Ovary (tissue), 9 donors: ENCODE data around the gene CEP170. TPM values are rescaled to one million over a fixed set of nuclear protein-coding genes. Genes with fewer than 3 reads are reported as not detected.

Experiments used
- DNase-seq, 5 donors: peaks; one replicate each; pipeline ENCODE4 v3.0.0-alpha.2; 2019 to 2020
- H3K27ac ChIP-seq, 2 donors: fragments of 200-600 bp; one replicate each; pipeline versions ENCODE4 v1.5.1 to v1.8.0; 2019 to 2022
- H3K27me3 ChIP-seq: fragments of 200-600 bp; one replicate; pipeline ENCODE4 v1.8.0; 2022
- H3K36me3 ChIP-seq: fragments of 200-600 bp; sonication (generic); one replicate; pipeline ENCODE4 v1.5.1; 2019
- H3K4me1 ChIP-seq: one replicate; pipeline ENCODE4 v1.8.1; 2013; ENCODE audit warnings: mild to moderate bottlenecking, moderate library complexity; ENCODE audit not compliant: insufficient read depth
- H3K4me3 ChIP-seq: fragments of 200-600 bp; sonication (generic); one replicate; pipeline ENCODE4 v1.5.1; 2017
- H3K9me3 ChIP-seq, 2 donors: fragments of 200-600 bp in 1 of 2; sonication (generic) in 1 of 2; one replicate each; pipeline versions ENCODE4 v1.5.1 to v1.8.1; 2013 to 2019; ENCODE audit warnings: mild to moderate bottlenecking in 1 of 2, moderate library complexity in 1 of 2
- EP300 ChIP-seq: sonication (generic); formaldehyde crosslinking; IDR thresholded peaks from one replicate; pipeline ENCODE4 v1.6.1; 2017; ENCODE audit warnings: antibody characterized with exemption
- POLR2A ChIP-seq: fragments of 450-650 bp; IDR thresholded peaks from one replicate; pipeline ENCODE4 v1.6.1; 2017; ENCODE audit warnings: antibody characterized with exemption, mild to moderate bottlenecking, moderate library complexity
- WGBS, 3 donors: extraction: QIAGEN DNeasy Blood & Tissue Kit in 1 of 3; methylation state at CpG; one replicate each; pipeline versions ENCODE4 v1.1.5 to v1.1.7; 2013 to 2017; 5-methylcytosine and 5-hydroxymethylcytosine counted together
- intact Hi-C, 4 donors: fragments of 100-400 bp; cut with DNase I; formaldehyde crosslinking; loops; one replicate each; pipeline versions ENCODE4 v1.11.0 to v1.15.1; 2022 to 2023
- polyA plus RNA-seq, 2 donors: library from polyadenylated mRNA; stranded (reverse); fragments of 200-250 nt in 1 of 2; fragments of 350-450 nt in 1 of 2; fragmentation: Illumina TruSeq in 1 of 2; extraction: RNeasy Lipid Tissue Mini Kit (QIAGEN cat#74804) in 1 of 2; gene quantifications; one replicate each; pipeline ENCODE4 v1.2.3, GENCODE V29; 2013 to 2014
- total RNA-seq, 7 donors: library from RNA; depleted of rRNA in 2 of 7; stranded (reverse); fragments of >200 nt in 2 of 7; fragmentation: NEBNext Ultra II Directional in 3 of 7; extraction: Animal tissue kit (Norgen Biotek cat#: 25700) in 3 of 7; gene quantifications; one replicate each; pipeline versions ENCODE4 v1.1.0 to v1.2.4, GENCODE V29; 2016 to 2023
- TF ChIP-seq, protein P1 (sequence below), 3 donors: fragments of 450-650 bp in 2 of 3; fragments of 200-600 bp in 1 of 3; IDR thresholded peaks; one replicate each; pipeline versions ENCODE4 v1.5.1 to v1.8.0; 2016 to 2022; ENCODE audit warnings: antibody characterized with exemption in 3 of 3, mild to moderate bottlenecking in 1 of 3
- donor health status: DM: no; HTN: no; CAD: no; lungs with moderate emphysema.
- donor health status: DM: no; HTN: no; CAD: no.
- donor health status: Bipolar disorder and iron deficiency.
- donor health status: DM: yes; HTN: yes; CAD: no.
- donor health status: DM: no; HTN: no; CAD: no.
- donor health status: DM: yes; HTN: yes; CAD: no.

The CEP170 gene
- total and polyA plus RNA-seq, 9 donors = 16.4 to 66.4 (median 42.6) TPM

DNA sequence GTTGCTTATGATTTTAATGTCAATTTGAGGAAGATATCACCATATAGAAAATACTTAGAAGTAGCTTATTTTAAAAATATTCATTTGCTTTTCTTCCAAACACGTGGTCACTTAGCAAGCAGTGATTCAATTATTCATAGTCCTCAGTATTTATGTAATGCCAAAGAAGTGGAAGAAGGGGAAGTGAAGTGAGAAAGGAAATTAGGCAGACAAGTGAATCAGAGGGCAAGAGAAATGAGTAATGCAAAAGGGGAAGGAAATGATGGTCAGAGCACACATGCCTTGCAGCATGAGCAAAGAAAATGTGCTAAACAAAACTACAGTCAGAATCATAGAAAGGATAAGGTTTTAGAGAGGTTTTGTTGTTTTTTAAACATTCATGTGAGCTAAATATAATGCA lies 32.6 kb upstream of the CEP170 start:
- 53 to 57% (median 53%) methylated on average over 1 of the region's 1 CpG for WGBS, 3 donors
- no peaks in the 10 kb centered on the region for H3K27me3 ChIP-seq
- no peak for DNase-seq
- no peak overlapping the region for H3K27ac ChIP-seq
- no peak overlapping the region for H3K4me3 ChIP-seq
- intact Hi-C loops = no loop called here
- no peaks in the 10 kb centered on the region for H3K36me3 ChIP-seq
- H3K9me3 ChIP-seq = no peaks in the 10 kb centered on the region
- TF ChIP-seq POLR2A (no peak), EP300 (no peak)
- TF ChIP-seq, protein P1, sequence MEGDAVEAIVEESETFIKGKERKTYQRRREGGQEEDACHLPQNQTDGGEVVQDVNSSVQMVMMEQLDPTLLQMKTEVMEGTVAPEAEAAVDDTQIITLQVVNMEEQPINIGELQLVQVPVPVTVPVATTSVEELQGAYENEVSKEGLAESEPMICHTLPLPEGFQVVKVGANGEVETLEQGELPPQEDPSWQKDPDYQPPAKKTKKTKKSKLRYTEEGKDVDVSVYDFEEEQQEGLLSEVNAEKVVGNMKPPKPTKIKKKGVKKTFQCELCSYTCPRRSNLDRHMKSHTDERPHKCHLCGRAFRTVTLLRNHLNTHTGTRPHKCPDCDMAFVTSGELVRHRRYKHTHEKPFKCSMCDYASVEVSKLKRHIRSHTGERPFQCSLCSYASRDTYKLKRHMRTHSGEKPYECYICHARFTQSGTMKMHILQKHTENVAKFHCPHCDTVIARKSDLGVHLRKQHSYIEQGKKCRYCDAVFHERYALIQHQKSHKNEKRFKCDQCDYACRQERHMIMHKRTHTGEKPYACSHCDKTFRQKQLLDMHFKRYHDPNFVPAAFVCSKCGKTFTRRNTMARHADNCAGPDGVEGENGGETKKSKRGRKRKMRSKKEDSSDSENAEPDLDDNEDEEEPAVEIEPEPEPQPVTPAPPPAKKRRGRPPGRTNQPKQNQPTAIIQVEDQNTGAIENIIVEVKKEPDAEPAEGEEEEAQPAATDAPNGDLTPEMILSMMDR (IDR thresholded peaks at IDR 0.05) = no peak
- H3K4me1 ChIP-seq = peaks cover 1% of the 10 kb centered on the region

DNA sequence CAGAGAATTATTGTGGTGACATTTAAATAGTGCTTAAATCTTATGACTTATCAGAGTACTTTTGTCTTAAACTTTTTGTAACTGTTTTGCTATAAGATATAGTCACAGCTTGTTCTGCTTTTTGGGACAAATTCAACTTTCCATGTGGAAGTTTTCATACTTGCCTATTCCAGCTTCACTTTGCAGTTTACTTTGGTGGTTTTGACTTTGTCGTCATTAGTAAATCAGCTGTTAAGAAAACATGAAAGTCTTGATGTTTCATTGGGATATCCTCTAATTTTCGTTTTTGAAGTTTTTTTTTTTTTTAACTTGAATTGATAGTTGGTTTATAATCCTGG lies 32.0 kb upstream of the CEP170 start:
- 32 to 39% (median 32%) methylated on average over 2 of the region's 2 CpGs for WGBS, 3 donors
- no peak overlapping the region for H3K27ac ChIP-seq
- no peaks in the 10 kb centered on the region for H3K36me3 ChIP-seq

DNA sequence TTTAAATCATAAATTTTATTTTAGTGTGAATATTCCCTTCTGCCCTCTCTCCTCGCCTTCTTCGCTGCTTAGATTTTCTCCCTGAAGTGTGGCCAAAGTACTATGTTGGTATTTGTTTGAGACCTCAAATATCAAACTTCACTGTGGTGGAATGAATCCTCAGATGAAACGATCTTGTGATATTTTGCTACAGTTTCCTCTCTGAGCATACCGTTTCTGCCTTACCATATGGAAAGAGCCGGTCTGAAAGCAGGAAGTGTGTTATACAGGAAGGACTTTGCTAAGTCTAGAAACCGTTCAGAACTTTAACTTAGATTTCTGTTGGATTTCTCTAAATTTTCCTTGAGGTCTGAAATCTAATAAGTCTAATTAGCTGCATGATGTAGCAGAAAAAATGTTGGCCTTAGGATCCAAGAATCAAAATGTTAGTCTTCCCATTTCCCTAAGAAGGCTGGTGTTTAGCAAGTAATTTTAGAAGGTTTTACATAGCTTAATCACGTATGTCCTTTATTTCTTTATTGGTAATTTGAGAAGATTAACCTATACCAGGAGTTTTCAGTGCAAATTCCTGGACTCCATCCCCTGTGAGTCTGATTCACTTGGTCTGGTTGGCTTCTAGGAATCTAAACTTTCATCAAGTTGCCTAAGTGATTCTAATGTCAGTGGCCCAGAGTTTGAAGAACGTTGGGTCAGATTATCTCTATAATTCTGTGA lies 31.5 kb upstream of the CEP170 start:
- peaks cover 1% of the 10 kb centered on the region for H3K4me1 ChIP-seq
- H3K4me3 ChIP-seq = no peak overlapping the region
- H3K27ac ChIP-seq = no peak overlapping the region
- WGBS, 3 donors = 25 to 44% (median 38%) methylated on average over 8 of the region's 8 CpGs
- H3K27me3 ChIP-seq = no peaks in the 10 kb centered on the region
- no peak for TF ChIP-seq POLR2A
- TF ChIP-seq, protein P1 (IDR thresholded peaks at IDR 0.05) = no peak
- TF ChIP-seq EP300 = no peak
- intact Hi-C loops = no loop called here
- no peak for DNase-seq
- no peaks in the 10 kb centered on the region for H3K9me3 ChIP-seq
- H3K36me3 ChIP-seq = no peaks in the 10 kb centered on the region

More for the DNA sequence above, 32.0 kb upstream of the CEP170 start:
- DNase-seq = no peak
- intact Hi-C loops = no loop called here
- no peaks in the 10 kb centered on the region for H3K27me3 ChIP-seq
- H3K9me3 ChIP-seq = no peaks in the 10 kb centered on the region
- TF ChIP-seq EP300 (no peak), POLR2A (no peak)
- TF ChIP-seq, protein P1 (IDR thresholded peaks at IDR 0.05) = no peak
- H3K4me1 ChIP-seq = peaks cover 1% of the 10 kb centered on the region
- no peak overlapping the region for H3K4me3 ChIP-seq

DNA sequence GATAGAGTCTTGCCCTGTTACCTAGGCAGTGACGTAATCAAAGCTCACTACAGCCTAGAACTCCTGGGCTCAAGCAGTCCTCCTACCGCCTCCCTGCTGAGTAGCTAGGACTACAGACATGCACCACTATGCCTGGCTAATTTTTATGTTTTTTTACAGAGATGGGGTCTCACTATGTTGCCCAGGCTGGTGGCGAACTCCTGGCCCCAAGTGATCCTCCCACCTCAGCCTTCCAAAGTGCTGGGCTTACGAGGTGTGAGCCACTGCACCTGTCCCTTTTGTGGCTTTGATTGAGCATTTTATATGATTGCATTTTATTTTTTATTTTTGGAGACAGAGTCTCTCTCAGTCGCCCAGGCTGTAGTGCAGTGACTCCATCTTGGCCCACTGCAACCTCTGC lies 26.6 kb upstream of the CEP170 start:
- TF ChIP-seq POLR2A (no peak), EP300 (no peak)
- TF ChIP-seq, protein P1 (IDR thresholded peaks at IDR 0.05) = no peak
- H3K9me3 ChIP-seq = no peaks in the 10 kb centered on the region
- H3K4me1 ChIP-seq = no peaks in the 10 kb centered on the region
- H3K4me3 ChIP-seq = no peak overlapping the region
- H3K36me3 ChIP-seq = no peaks in the 10 kb centered on the region
- H3K27ac ChIP-seq = no peak overlapping the region
- H3K27me3 ChIP-seq = no peaks in the 10 kb centered on the region
- intact Hi-C loops = no loop called here
- WGBS, 3 donors = 97 to 98% (median 98%) methylated on average over 5 of the region's 5 CpGs
- no peak for DNase-seq
